RWPE1 (cell line): ENCODE results near the gene SCIN.

Experiments
- CTCF ChIA-PET: fragments of 350-600 bp; sonication (Branson Sonifier 250); formaldehyde crosslinking; extraction: SDS; loops from one replicate; lab custom pipeline; 2021; lab: Yijun Ruan, JAX
- POLR2A ChIA-PET: fragments of 400-600 bp; formaldehyde crosslinking; extraction: SDS; loops from one replicate; lab custom pipeline; 2020; ENCODE audit warnings: antibody characterized with exemption; ENCODE audit not compliant: low non-redundant PET; lab: Yijun Ruan, JAX
- DNase-seq: peaks from one replicate; pipeline ENCODE4 v3.0.0; 2012; ENCODE audit warnings: low spot score
- H3K27ac ChIP-seq: fragments of 450-650 bp; 2 replicates; pipeline ENCODE4 v1.5.1; 2017
- TF ChIP-seq, protein P1 (sequence below): fragments of 450-650 bp; conservative IDR thresholded peaks from 2 replicates; pipeline ENCODE4 v1.5.1; 2017; ENCODE audit warnings: low read depth, mild to moderate bottlenecking

SCIN gene

DNA sequence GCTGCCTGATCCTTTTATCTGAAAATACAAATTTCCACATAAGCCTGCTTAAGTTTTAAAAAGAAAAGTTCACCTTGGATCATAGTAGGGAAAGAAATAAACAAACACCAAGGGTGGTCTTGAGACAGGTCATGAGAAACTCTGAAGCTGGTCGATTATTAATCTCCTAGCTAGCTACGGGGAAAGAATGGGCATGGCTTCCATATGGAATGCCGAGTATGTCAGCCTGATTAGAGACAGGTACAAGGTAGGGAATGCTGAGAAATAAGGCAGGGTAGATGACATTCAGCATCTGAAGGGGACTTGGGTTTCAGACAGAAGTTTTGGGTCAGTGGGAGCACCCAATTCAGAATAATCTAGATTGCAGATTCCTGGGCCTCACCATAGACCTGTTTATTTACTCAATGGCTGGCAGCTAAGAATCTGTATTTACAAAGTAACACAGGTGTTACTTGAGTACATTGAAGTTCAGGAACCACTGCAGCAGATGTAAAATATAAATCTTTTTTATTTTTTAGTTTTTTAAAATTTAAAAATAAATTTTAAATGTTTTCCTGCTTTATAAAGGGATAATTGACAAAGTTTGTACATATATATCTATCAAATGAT, 49.0 kb downstream of the SCIN start:
- no peak overlapping the region for H3K27ac ChIP-seq
- DNase-seq = no peak
- ChIA-PET POLR2A (no interaction called here), CTCF (no interaction called here)
- TF ChIP-seq, protein P1, sequence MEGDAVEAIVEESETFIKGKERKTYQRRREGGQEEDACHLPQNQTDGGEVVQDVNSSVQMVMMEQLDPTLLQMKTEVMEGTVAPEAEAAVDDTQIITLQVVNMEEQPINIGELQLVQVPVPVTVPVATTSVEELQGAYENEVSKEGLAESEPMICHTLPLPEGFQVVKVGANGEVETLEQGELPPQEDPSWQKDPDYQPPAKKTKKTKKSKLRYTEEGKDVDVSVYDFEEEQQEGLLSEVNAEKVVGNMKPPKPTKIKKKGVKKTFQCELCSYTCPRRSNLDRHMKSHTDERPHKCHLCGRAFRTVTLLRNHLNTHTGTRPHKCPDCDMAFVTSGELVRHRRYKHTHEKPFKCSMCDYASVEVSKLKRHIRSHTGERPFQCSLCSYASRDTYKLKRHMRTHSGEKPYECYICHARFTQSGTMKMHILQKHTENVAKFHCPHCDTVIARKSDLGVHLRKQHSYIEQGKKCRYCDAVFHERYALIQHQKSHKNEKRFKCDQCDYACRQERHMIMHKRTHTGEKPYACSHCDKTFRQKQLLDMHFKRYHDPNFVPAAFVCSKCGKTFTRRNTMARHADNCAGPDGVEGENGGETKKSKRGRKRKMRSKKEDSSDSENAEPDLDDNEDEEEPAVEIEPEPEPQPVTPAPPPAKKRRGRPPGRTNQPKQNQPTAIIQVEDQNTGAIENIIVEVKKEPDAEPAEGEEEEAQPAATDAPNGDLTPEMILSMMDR = no peak

DNA sequence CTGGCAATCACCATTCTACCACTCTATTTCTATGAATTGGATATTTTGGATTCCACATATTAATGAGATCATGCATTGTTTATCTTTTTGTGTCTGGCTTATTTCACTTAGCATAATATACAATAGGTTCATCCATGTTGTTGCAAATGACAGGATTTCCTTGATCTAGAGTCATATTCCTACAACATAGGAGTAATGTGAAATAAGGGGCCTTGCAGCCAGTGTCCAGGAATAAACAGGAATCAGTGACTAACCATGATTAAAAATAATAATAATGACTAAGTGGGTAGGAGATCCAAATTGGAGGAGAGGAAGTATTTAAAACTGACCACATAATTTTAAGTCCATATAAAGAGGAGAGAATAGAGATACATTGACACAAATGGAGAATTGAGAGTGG, 49.9 kb downstream of the SCIN start:
- TF ChIP-seq, protein P1 = no peak
- no peak for DNase-seq
- CTCF ChIA-PET = interaction anchor here (0.6 kb wide), 1 partner anchor 369 kb away, joined by 3 read pairs; no protein-coding TSS in a partner anchor
- no peak overlapping the region for H3K27ac ChIP-seq
- POLR2A ChIA-PET = no interaction called here

GRCh38 chr7:12623223-12623622, 52.7 kb downstream of the SCIN start:
- POLR2A ChIA-PET = no interaction called here

GRCh38 chr7:12623885-12624498, 53.5 kb downstream of the SCIN start:
- peak; percentile 26 for DNase-seq
- ChIA-PET POLR2A (no interaction called here), CTCF (interaction anchor here (0.5 to 2.1 kb wide), 10 partner anchors 11 to 836 kb away, joined by 3 to 31 read pairs (median 3); no protein-coding TSS in a partner anchor)
- no peak overlapping the region for H3K27ac ChIP-seq
- TF ChIP-seq, protein P1 = peak; percentile 89

More at GRCh38 chr7:12623223-12623622, 52.7 kb downstream of the SCIN start:
- TF ChIP-seq, protein P1 = no peak
- DNase-seq = no peak
- H3K27ac ChIP-seq = no peak overlapping the region
- CTCF ChIA-PET = interaction anchor here (0.6 to 2.1 kb wide), 5 partner anchors 10 to 836 kb away, joined by 3 to 31 read pairs (median 3); no protein-coding TSS in a partner anchor

GRCh38 chr7:12625836-12626235, 55.3 kb downstream of the SCIN start:
- ChIA-PET POLR2A (no interaction called here), CTCF (interaction anchor here (1.2 to 2.2 kb wide), 2 partner anchors 13 to 101 kb away, joined by 3 to 6 read pairs; no protein-coding TSS in a partner anchor)
- DNase-seq = no peak
- no peak overlapping the region for H3K27ac ChIP-seq
- TF ChIP-seq, protein P1 = no peak

GRCh38 chr7:12629816-12630512, 59.4 kb downstream of the SCIN start:
- no peak for DNase-seq
- TF ChIP-seq, protein P1 = no peak
- H3K27ac ChIP-seq = no peak overlapping the region
- ChIA-PET CTCF (interaction anchor here (0.6 kb wide), 1 partner anchor 58 kb away, joined by 3 read pairs; the partner anchor contains the start of gene ARL4A), POLR2A (no interaction called here)
